PFSK-1 (cell line): Measurements from ENCODE around the gene ZNF80.

Experiments used
- FOXP2 ChIP-seq: optimal IDR thresholded peaks from 2 replicates; pipeline ENCODE3; 2011; ENCODE audit warnings: borderline replicate concordance, control low read depth, inconsistent platforms; ENCODE audit not compliant: insufficient read depth; ENCODE audit errors: extremely low read length, extremely low read depth
- POLR2AphosphoS5 ChIP-seq: IDR thresholded peaks from 2 replicates; pipeline ENCODE4 v1.6.1; 2012; ENCODE audit warnings: low read depth, mild to moderate bottlenecking, control low read depth, low read length, moderate library complexity
- TAF1 ChIP-seq: IDR thresholded peaks from 2 replicates; pipeline ENCODE4 v1.6.1; 2012; ENCODE audit warnings: low read length, control low read depth, borderline replicate concordance; ENCODE audit not compliant: insufficient read depth

DNA sequence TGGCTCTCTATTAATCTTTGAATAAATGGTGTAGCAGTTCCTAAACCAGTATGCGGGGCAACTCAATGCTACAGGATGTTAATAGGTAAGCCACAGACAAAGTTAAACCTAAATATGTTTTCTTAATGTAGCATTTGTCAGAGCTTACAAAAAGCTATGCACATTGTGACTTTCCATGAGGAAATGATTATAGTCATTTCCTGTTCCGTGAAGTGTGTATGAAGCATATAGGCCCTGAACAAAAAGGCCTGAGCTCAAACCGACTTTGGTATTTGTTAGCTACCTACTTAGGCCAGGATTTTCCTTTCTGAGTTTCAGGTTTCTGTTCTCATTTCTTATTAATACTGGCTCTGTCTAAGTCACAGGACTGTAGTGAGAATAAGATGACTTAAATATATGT, 14.2 kb downstream of the ZNF80 start:
- TF ChIP-seq POLR2AphosphoS5 (no peak), FOXP2 (no peak), TAF1 (no peak)
